ENCODE measurements around the gene LAMC1.
"Not testable (repeated sequence)": the region's sequence is repeated elsewhere in the genome, so short reads cannot be mapped to it uniquely, and the experiment has no call there.

Gene LAMC1

DNA sequence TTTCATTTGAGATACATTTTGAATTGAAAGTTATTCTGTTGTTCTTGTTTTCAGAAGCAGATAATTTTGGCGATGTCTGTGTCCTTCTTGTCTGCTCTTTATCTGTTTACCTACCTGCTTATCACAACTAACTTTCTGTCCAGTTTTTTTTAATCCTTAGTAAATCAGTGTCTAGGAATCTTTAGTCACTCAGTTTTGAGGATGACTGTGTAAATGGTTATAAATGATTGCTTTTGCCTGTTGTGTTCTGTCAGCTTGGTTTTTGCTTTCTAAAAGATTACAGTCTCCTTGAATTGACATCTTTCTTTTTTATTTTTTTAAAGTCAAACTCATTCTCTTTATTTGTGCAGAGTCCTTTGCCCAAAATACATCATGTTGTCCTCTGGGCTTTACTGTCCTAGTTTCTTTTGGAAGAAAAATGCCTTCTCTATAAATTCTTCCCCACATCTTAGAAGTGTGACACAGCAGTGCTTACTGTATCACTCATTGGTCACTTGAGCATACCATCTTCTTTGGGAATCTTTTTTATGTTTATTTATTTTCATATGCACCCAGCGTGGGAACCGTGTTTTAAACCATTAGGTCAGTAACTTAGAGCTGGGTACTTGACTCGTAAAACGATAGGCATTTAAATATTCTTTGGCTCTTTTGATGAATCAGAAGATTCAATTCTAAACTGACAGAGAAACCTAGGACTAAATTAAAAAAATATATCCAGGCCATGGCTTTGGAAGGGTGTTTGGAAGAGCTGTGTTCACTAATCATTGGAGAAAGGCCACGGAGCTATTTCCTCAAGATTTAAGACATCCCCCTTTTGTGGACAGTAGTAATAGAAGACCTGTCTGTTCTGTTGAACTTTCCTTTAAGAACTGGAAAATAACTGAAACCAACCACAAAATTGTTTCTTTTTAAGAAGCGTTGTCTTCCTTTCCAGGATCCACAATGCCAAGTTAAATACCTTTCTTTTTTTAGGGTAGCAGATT is 20.9 kb downstream of the LAMC1 start:
- no peak for DNase-seq

DNA sequence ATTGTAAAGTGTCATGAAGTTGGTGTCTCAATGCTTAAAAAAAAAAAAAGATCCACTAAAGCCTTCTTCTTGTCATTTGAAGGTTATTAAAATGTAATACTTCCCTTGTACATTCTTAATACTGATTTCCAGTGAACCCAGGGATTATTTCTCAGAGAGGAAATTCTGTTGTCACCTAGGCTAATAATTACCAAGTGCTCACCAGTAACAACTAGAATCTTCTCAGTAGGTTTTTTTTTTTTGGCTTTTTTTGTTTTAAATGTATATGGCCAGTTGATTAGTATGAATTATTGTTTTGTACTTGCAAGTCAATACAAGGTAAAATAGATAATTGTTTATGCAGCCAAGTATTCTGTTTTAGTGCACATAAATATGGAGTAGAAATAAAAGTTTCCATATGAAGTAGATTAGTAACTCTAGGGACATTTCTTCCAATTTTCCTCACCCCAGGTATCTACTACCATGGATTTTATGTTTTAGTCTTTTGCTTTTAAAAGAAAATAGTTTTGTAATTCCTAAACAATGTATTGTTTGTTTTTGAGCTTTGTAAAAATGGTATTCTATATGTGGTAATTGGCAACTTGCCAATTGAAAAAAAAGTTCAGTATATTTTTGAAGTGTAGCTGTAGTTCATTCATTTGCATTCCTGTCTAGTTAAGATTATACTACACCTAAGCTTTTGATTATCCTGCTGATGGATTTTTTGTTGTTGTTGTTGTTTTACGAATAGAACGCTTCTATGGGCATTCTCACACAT is 21.9 kb downstream of the LAMC1 start:
- no peak for DNase-seq

DNA sequence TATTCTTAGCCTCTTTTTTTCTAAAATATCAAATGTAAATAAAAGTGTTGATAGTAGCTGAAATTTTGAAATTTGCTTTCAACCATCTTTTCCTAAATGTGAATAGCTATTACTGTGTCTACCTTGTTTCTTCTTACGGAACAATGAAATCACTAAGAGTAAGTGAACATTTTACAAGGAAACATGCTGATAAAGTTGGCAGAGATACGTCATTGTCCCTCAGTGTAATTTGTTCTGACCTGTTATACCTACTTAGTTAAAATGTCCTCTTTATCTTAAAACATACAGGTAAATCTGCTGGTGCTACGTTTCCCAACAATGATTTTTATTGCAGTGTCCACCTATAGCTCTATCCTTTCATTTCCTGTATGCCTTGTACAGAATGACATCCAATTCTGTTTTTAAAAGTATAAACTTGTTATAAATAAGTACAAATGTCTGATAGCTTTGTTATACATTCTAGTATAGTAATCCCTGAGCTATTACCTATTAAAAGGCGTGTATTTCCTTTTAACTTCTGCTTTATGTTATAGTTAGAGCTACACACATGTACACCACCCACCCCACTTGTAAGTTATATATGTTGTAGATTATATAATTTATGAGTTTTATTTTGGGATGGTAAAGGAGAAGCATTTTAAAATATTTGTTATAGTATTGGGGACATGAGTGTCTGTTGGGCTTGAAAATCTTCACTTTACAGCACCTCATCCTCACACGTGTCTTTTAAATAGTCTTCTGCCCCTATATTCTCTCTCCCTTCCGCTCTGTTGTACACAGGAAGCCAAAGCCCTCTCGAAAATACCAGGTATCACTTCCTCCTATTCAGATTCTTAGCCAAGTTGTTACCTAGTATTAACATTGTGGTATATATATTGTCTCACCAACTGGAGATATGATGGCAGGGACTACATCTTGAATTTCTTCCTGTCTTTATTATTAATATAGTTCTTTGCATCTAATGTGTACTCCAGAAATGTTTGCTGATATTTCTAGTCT is 25.2 kb downstream of the LAMC1 start:
- no peak for DNase-seq

DNA sequence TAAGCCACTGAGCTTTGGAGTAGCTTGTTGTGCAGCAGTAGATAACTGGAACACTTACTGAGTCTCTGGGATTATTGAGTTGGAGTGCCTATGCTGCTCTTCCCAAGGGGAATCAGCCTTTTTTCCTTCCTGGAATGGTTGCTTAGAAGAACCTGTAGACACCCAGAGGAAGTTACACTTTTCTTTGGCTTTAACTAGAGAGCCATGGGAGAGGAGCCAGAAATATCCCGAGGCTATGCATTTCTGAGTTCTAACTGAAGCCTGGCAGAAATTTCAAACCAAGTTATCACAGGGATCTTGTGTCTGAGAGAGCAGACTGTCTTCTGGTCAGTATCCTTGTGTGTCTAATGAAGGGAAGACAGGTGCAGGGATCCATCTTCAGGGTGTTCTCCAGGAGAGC is 28.3 kb downstream of the LAMC1 start:
- no peak for DNase-seq

DNA sequence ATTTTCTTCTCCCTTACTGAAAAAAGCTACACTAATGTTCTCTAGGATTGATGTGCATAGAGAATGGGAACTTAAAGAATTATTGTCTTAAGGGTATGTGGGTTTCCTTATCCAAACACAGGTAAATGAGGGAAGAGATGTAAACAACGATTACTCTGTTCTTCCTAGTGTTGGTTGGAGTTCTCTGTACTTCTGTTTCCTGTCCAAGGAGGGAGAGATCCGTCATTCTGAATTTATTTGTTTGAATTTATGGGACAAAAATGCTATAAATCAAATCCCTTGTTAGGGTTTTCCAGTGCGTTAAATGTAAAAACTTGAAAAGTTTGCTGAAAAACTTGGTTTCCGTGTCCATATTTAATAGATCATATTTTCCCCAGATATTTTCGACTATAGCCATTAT is 29.6 kb downstream of the LAMC1 start:
- no peak for DNase-seq

DNA sequence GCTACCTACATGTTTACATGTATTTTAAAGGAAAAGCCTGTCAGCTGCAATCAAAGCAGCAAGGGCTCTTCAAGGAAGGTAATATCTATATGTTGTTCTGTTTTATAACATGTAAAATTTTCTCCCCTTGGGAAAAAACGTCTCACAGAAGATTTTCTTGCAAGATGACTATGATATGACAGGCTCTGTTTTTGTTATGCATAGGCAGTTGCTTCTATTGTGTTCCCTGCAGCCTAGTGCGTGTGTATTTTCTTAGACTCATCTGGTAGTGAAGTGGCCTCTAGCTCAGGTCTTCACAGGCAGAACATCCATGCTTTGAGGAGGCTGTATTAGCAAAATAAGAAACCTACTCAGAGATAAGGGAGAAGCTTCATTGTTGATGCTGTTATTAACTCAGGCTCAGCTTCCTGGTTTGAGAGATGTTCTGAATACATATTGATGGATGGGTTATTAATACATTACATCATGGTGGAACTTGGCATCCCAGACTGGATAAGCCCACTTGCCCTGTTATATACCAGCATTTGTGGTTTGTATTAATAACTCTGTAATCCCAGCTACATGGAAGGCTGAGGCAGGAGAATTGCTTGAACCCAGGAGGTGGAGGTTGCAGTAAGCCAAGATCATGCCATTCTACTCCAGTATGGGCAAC is 35.8 kb downstream of the LAMC1 start:
- no peak for DNase-seq

DNA sequence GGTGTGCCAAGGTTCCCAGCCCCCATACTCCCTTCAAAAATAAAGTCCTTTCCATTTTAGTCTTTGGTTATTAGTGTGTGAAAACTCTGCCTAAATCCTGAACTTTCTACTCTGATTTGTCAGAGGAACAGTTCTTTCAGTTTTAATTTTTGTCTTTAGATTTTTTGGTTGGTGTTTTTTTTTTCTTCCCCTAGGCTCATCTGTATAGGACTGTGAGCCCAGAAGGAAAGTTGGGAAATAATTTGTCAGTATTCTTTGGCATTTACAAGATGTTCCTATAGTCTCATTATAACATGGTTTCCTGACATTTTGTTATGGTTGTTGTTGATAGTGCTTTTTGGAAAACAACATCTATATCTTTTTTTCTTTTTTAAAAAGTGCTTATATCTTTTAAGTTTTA is 38.0 kb downstream of the LAMC1 start:
- DNase-seq, result no peak

DNA sequence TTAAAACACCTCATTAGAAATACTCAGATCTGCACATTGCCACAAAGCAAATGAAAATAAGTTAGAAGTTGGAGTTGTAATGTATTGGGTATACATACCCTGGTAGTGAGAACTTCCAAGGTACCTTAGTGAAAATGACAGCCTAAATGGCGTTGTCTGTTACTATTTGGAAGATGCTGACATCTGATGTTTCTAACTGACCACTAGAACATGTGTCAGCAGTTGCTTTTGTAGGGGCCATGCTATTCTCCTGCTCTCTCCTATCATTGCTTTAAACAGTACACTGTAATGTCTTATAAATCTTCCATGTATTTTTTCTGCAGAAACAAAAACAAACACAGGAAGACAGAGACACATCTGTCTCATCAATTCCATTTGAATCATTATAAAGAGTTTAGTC is 40.1 kb downstream of the LAMC1 start:
- no peak for DNase-seq

DNA sequence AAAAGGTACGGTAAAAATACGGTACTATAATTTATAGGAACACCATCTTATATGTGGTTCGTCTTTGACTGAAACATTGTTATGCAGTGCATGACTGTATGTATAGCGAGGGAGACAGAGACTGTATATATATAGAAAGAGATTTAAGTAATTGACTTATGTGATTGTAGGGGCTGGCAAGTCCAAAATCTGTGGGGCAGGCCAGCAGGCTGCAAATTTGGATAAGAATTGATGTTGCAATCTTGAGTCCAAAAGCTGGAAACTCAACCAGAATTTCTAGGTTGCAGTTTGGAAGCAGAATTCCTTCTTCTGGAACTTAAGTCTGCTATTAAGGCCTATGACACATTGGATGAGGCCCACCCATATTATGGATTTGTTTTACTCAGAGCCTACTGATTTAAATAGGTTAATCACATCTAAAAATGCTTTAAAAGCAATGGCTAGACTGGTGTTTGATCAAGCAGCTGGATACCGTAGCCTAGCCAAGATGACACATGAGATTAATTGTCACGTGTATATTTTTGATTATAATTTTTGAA is 42.0 kb downstream of the LAMC1 start:
- no peak for DNase-seq

DNA sequence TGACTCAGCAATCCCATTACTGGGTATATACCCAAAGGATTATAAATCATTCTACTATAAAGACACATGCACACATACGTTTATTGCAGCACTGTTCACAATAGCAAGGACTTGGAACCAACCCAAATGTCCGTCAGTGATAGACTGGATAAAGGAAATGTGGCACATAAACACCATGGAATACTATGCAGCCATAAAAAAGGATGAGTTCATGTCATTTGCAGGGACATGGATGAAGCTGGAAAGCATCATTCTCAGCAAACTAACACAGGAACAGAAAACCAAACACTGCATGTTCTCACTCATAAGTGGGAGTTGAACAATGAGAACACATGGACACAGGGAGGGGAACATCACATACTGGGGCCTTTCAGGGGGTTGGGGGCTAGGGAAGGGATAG is 43.2 kb downstream of the LAMC1 start:
- not testable (repeated sequence) for DNase-seq

DNA sequence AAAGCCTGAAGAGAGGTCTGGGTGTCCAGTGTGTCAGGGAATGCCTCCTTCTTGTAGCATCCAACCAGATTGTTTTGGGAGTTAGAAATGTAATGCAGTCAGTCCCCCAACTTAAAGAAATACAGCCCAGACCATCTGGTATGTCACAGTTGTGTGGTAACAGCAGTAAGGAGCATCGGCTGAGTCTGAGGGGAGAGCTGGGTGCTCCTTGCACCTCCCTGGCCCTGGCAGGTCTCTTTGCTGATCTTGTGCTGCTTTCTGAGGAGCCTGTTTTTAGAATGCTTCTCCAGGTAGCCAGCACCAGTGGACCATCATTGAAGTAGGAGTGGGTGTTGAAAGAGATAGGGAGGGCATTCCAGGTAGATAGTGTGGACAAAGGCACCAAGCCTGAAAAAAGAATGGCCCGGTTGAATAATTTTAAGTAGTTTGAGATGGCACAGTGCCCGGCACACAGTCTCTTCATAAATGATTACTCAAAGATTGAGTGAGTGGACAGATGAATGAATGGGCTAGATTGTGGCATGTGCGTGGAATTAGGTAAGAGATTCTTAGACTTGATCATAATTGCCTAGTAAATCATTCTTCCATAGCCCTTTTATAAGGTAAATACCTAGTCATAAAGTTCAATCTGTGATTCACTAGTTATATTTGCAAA is 46.5 kb downstream of the LAMC1 start:
- peak; percentile 13 for DNase-seq

DNA sequence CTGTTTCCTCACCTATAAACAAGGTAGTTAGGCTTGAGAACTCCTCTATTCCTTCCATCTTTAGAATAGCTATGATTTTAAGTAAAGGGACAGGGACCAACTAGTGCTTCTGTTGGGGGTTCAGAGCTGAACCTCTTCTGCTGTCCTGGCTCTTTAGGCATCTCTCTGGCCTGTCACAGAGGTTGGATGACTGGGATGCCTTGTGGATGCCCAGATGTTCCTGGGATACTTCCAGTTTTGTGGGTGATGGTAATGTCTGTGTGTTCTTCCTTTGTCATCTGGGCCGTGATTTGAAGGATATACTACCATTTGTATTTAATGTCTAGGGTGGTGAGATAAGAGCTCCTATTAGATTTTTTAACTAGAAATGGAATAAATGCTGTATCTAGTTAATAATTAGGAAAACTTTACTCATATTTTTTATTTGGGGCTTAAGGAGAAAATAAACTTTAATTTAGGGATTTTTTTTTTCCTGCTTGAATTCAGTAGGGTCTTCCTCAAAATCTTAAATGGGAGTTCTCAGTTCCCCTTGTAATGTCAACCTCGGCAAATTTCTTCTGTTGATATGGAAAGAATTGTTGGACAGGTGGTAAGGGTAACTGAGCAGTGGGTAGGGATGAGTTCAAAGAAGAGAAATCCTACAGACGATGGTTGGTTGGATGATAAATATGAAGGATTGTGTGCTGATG is 47.2 kb downstream of the LAMC1 start:
- no peak for DNase-seq

DNA sequence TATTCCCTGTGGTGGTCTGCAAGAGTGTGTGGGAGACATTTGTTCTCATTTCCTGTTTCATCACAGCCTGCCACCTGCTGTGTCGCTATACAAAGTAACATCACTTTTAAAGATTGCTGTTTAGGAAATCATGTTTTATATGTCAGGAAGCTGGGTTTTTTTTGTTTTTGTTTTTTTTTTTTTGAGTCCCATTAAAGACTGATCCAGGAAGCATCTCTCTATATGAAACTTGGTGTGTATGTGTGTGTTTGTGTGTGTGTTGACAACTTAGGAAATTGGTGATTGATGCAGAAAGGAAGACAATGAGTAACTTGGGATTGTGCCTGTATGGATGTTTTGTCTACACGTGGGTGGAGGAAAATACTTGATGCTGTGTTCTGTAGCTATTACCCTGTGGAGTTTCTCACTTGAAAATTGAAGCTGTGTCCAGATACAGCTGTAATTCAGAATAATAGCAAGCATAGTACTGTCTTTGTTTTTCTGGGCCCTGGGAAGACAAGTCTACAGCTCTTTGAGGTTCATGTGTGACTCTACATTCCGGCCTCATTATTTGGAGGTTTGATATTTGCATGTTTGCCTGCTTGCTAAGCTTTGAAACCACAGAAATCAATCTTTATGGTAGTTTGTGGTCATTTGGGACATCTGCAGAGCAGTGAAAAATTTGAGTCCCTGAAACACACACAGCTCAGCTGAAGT is 47.9 kb downstream of the LAMC1 start:
- no peak for DNase-seq

DNA sequence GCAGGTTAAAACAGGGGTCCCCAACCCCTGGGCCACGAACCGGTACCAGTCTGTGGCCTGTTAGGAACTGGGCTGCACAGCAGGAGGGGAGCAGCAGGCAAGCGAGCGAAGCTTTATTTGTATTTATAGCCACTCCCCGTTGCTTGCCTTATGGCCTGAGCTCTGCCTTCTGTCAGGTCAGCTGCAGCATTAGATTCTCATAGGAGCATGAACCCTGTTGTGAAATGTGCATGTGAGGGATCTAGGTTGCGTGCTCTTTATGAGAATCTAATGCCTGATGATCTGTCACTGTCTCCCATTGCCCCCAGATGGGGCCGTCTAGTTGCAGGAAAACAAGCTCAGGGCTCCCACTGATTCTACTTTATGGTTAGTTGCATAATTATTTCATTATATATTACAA is 49.4 kb downstream of the LAMC1 start:
- DNase-seq, result not testable (repeated sequence)

DNA sequence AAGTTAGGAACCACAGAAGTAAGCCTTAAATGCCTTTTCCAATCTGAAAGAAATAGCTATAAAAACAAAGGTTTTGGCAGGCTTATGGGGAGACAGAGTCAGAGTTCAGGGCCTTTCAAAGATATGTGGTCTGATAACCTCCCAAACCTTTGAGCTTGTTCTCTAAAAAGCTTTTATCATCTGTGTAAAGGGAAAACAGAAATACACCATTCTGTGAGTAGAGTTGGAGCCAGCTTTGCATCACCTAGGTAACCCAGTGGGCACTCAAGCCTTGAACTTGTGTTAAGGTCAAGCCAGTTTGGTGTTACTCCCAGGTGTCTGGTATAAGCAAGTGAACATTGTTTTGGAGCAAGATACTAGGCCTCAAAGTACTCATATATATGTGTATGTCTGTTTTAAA is 50.1 kb downstream of the LAMC1 start:
- DNase-seq, result no peak

DNA sequence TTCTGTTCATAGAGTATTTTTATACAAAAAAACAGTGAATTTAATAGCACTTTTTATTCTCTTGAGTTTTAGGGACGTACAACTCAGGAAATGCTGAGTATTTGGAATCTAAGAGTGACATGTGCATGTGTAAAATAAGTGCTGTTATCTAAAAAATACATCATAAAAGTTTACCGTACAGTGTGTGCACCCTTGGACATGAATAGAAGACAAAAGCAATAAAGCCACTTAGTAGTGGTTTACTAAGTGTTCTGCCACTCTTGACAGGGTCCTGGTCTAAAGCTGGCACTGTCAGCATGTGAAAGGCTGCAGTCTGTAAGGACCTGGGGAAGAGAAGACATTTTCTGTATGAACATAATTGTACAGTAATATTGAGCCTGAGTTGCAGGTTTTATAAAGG is 51.0 kb downstream of the LAMC1 start:
- no peak for DNase-seq

DNA sequence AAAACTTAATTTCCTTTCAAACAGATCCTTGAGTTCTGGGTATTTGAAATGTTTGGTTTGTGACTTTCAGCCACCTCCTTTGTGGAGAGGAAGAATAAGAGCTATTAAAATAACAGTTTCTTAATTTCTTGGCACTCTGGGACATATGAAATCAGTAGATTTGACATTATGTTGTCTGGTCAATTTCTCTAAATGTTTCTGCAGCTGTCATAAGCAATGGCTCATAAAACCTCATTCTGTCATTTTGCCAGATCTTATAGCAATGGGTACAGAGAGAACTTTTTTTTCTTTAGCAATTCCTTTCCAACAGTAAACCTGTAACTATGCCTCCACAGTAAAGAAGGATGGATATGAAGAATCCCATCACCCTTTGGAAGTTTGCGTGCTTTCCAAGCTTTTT is 52.6 kb downstream of the LAMC1 start:
- DNase-seq, result no peak

DNA sequence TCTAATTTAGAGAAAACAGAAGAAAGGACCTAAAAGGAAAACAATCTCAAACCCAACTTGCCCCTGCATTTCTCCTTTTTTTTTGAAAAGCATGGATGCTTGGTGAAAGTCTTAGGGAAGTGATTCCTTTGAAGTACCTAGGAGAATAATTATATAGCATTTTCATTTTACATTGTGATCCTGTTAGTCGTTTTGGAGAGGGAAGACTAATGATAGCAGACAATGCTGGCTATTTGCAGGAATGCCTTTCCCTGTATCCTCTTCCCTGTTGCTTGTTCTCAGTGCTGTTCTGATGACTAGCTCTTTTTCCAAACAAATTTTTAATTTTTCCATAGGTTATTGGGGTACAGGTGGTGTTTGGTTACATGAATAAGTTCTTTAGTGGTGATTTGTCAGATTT is 53.9 kb downstream of the LAMC1 start:
- no peak for DNase-seq

DNA sequence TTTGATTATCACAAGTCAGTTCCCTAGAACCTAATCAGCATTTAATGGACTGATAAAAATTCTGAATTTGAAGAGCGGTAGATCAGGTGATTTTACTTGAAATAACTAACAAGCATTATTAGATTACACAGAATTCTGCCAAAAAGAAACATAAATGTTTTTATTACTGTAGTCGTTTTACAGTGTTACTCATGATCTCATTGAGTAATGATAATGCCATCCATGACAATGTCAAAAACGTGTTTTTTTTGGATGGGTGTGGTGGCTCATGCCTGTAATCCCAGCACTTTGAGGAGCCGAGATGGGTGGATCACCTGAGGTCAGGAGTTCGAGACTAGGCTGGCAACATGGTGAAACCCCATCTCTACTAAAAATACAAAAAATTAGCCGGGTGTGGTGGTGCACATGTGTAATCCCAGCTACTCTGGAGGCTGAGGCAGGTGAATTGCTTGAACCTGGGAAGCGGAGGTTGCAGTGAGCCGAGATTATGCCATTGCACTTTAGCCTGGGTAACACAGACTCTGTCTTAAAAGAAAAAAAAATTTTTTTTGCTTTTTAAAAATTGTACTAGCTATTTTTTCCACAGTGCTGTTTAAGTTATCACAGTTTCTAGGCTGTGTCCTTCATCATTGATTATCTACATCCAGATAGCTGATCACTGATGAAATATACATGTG is 56.6 kb downstream of the LAMC1 start:
- no peak for DNase-seq

DNA sequence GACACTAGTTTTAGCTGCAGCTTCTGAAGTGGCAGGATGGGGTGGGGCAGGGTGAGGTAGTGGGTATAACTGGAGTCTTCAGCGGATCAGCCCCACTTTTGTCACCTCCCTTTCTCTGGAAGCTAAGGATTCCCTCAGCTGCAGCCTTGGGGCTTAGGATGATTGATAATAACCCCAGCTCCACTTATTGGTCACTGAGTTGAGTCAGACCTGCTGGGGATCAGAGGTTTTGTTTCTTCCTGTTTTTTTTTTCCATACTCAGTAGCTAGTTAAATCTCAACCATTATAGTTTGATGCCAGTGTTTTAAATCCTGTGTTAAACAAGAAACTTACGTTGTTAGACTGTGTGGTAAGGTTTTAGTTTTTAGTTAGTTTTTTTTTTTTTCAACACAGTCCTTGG is 57.2 kb downstream of the LAMC1 start:
- DNase-seq, result no peak

All from NCI-H2171 treated with DMSO at 0.1 percent for 48 hours (cell line).